GM12864 (cell line): Measurements from ENCODE around the gene RERE.

Source experiments
- DNase-seq: peaks from one replicate; pipeline ENCODE4 v3.0.0-alpha.2; 2011; ENCODE audit warnings: low read depth
- H3K4me3 ChIP-seq: 2 replicates; pipeline ENCODE4 v1.5.1; 2011; ENCODE audit warnings: mild to moderate bottlenecking, low read depth, low read length, control low read depth
- TF ChIP-seq, protein P1 (sequence below): IDR thresholded peaks from 2 replicates; pipeline ENCODE4 v1.5.1; 2011; ENCODE audit warnings: low read depth, mild to moderate bottlenecking, moderate library complexity, low read length, control low read depth, inconsistent platforms; ENCODE audit errors: missing control alignments

Gene RERE

DNA sequence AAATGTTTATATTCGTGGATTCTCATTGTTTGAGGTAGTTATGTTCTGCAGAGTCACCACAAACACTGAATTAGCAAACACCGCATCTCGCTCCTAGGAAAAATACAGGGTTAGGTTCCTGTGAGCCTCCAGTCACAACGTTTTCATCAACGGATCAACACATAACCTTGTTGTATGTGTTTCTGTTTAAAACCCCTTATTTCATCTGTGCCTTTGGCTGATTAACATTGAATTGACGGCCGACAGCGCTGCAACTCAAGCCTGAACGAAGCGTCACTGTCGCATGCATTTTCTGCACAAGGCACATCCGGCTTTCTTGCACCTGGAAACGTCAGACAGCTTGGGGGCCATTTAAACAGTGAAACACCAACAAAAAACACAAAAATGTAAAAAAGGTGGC, 491.2 kb downstream of the RERE start:
- TF ChIP-seq, protein P1, sequence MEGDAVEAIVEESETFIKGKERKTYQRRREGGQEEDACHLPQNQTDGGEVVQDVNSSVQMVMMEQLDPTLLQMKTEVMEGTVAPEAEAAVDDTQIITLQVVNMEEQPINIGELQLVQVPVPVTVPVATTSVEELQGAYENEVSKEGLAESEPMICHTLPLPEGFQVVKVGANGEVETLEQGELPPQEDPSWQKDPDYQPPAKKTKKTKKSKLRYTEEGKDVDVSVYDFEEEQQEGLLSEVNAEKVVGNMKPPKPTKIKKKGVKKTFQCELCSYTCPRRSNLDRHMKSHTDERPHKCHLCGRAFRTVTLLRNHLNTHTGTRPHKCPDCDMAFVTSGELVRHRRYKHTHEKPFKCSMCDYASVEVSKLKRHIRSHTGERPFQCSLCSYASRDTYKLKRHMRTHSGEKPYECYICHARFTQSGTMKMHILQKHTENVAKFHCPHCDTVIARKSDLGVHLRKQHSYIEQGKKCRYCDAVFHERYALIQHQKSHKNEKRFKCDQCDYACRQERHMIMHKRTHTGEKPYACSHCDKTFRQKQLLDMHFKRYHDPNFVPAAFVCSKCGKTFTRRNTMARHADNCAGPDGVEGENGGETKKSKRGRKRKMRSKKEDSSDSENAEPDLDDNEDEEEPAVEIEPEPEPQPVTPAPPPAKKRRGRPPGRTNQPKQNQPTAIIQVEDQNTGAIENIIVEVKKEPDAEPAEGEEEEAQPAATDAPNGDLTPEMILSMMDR = no peak
- DNase-seq = no peak

DNA sequence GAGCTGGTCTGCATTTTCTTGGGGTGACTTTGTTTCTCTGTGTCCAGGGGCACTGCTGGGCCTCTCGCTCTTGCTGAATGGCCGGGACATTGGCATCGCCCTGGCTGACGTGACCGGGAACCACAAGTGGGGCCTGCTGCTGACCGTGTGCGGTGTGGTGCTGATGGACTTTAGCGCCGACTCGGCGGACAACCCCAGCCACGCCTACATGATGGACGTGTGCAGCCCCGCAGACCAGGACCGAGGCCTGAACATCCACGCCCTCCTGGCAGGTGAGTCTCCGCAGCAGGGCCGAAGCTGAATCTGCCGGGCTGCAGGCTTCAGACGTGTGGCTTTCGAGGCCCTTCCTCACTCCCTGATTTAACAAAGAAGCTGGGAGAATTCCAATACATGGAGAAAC, 491.7 kb downstream of the RERE start:
- DNase-seq = no peak
- TF ChIP-seq, protein P1 = no peak
- no peak overlapping the region for H3K4me3 ChIP-seq

More for the DNA sequence above, 491.2 kb downstream of the RERE start:
- H3K4me3 ChIP-seq = no peak overlapping the region

DNA sequence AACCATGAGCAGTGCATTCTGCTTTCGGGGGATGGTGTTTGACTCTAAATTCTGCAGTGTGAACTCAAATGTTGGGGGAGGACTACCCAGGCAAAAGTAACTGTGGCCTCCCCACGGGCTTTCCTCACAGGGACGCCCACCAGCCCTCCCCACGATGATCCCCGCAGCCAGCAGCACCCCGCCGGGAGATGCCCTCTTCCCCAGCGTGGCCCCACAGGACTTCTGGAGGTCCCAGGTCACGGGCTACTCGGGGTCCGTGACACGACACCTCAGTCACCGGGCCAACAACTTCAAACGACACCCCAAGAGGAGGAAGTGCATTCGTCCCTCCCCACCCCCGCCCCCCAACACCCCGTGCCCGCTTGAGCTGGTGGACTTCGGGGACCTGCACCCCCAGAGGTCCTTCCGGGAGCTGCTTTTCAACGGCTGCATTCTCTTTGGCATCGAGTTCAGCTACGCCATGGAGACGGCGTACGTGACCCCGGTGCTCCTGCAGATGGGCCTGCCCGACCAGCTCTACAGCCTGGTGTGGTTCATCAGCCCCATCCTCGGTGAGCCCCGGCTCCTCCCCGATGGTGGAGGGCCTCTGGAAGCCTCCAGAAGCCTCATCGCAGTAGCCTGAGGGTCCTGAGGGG, 493.1 kb downstream of the RERE start:
- no peak overlapping the region for H3K4me3 ChIP-seq
- no peak for DNase-seq
- TF ChIP-seq, protein P1 = no peak

DNA sequence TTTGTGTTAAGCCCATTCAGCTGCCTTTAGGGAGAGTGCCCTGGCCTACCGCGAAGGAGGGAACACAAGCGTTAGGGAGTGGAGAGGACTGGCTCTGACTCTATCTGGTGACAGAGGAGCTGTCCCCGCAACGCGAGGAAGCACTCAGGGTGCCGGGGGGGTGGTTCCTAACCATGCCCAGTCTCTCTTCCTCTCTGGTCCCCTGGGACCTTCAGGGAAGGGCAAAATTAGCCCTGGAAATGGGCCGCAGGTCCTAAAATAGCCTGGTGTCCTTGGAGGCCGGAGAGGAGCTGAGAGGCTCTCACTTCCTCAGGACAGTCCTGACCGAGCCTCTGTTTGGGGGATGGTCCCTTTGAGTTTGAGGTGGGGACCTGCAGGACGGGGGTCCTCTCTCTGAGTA, 493.7 kb downstream of the RERE start:
- TF ChIP-seq, protein P1 = no peak

DNA sequence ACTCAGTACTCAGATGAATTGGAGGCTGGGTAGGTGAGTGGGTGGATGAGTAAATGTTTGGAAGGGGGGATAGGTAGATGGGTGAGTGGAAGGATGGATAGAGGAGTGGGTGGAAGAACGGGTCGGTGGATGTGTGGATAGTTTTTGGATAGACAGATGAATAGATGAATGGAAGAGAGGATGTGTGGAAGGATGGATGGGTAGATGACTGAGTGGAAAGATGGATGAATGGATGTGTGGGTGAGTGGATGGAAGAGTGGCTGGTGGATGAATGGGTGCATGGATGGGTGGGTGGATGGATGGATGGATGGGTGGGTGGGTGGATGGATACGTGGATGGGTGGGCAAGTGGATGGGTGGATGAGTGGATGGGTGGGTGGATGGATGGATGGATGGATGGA, 495.8 kb downstream of the RERE start:
- no peak for DNase-seq
- TF ChIP-seq, protein P1 = no peak
- no peak overlapping the region for H3K4me3 ChIP-seq

More for the DNA sequence above, 493.7 kb downstream of the RERE start:
- no peak for DNase-seq
- H3K4me3 ChIP-seq = no peak overlapping the region

DNA sequence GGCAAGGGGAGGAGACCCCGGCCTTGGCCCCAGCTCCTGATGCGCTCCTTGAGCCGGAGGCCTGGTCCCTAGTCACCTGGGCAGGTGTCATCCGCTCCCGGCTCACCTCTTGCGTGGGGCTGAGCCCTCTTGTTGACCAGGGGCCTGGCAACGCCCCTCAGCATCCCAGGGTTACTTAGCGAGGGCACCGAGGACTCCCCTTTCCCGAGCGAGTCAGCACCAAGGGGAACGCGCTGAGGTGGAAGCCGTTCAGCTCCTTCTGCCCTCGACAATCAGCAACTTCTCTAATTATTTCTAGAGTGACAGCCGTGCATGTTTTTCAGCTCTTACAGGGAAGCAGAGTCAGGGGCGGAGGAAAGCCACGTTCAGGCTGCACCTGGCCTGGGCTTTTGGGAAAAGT, 499.0 kb downstream of the RERE start:
- H3K4me3 ChIP-seq = peak overlapping the region; percentile 55
- TF ChIP-seq, protein P1 = no peak
- no peak for DNase-seq
